CD14-positive monocyte (primary cell): ENCODE data around the gene PLA2G4A. TPM values are rescaled to one million over a fixed set of nuclear protein-coding genes. Genes with fewer than 3 reads are reported as not detected.

ENCODE experiments used
- DNase-seq, 3 donors: peaks; one replicate each; pipeline ENCODE4 v3.0.0-alpha.2; 2011 to 2022
- H2AFZ ChIP-seq: 2 replicates; pipeline ENCODE4 v1.6.0; 2012; ENCODE audit warnings: mild to moderate bottlenecking, low read depth, low read length, inconsistent platforms; ENCODE audit not compliant: insufficient read depth, poor library complexity, severe bottlenecking
- H3K27ac ChIP-seq, 2 donors: 1 replicate in 1 of 2; 2 replicates in 1 of 2; pipeline ENCODE4 v1.5.1; 2012 to 2013; ENCODE audit warnings: low read length in 2 of 2, control low read depth in 1 of 2, inconsistent platforms in 1 of 2, low read depth in 1 of 2, mild to moderate bottlenecking in 1 of 2
- H3K27me3 ChIP-seq, 2 donors: one replicate each; pipeline versions ENCODE4 v1.6.0 to v1.6.1; 2011 to 2013; ENCODE audit warnings: low read length in 2 of 2; ENCODE audit not compliant: control insufficient read depth in 2 of 2, insufficient read depth in 2 of 2
- H3K36me3 ChIP-seq, 2 donors: replicated peaks in 1 of 2; 1 replicate in 1 of 2; 2 replicates in 1 of 2; pipeline versions ENCODE4 v1.5.1 to v1.6.1; 2012 to 2013; ENCODE audit warnings: low read length in 2 of 2, control low read depth in 1 of 2, inconsistent platforms in 1 of 2, mild to moderate bottlenecking in 1 of 2; ENCODE audit not compliant: insufficient read depth in 2 of 2, control insufficient read depth in 1 of 2
- H3K4me1 ChIP-seq, 2 donors: 1 replicate in 1 of 2; 2 replicates in 1 of 2; pipeline versions ENCODE4 v1.5.1 to v1.6.1; 2012 to 2013; ENCODE audit warnings: low read length in 2 of 2, control low read depth in 1 of 2, inconsistent platforms in 1 of 2, mild to moderate bottlenecking in 1 of 2, moderate library complexity in 1 of 2; ENCODE audit not compliant: insufficient read depth in 2 of 2, control insufficient read depth in 1 of 2
- H3K4me2 ChIP-seq: replicated peaks from 2 replicates; pipeline ENCODE3; 2012; ENCODE audit warnings: low read length, moderate library complexity, mild to moderate bottlenecking; ENCODE audit not compliant: poor library complexity, severe bottlenecking; ENCODE audit errors: extremely low read depth
- H3K4me3 ChIP-seq, 3 experiments: fragments of 200-600 bp in 1 of 3; sonication (generic) in 1 of 3; replicated peaks in 1 of 3; 1 replicate in 2 of 3; 2 replicates in 1 of 3; pipeline ENCODE4 v1.5.1; 2011 to 2013; ENCODE audit warnings: low read length in 3 of 3, mild to moderate bottlenecking in 3 of 3, control low read depth in 2 of 3, low read depth in 2 of 3, inconsistent platforms in 1 of 3, moderate library complexity in 1 of 3
- H3K79me2 ChIP-seq: 2 replicates; pipeline ENCODE4 v1.6.0; 2012; ENCODE audit warnings: mild to moderate bottlenecking, control low read depth, inconsistent platforms, low read length, moderate library complexity; ENCODE audit not compliant: insufficient read depth
- H3K9ac ChIP-seq: 2 replicates; pipeline ENCODE4 v1.6.0; 2017; ENCODE audit warnings: low read length, mild to moderate bottlenecking; ENCODE audit not compliant: insufficient read depth, poor library complexity, severe bottlenecking
- H3K9me3 ChIP-seq, 2 donors: replicated peaks in 1 of 2; 1 replicate in 1 of 2; 2 replicates in 1 of 2; pipeline versions ENCODE4 v1.5.1 to v1.6.1; 2012 to 2013; ENCODE audit warnings: low read length in 2 of 2, control low read depth in 1 of 2; ENCODE audit not compliant: control insufficient read depth in 1 of 2, insufficient read depth in 1 of 2
- H4K20me1 ChIP-seq: 2 replicates; pipeline ENCODE4 v1.6.0; 2012; ENCODE audit warnings: mild to moderate bottlenecking, low read length, control low read depth, moderate library complexity; ENCODE audit not compliant: insufficient read depth
- H3K27ac Mint-ChIP-seq, 7 donors: one replicate each; pipeline ENCODE4 v1.8.0; 2020; ENCODE audit warnings: mild to moderate bottlenecking in 7 of 7, mixed read lengths in 7 of 7, moderate library complexity in 6 of 7, inconsistent platforms in 2 of 7
- H3K27me3 Mint-ChIP-seq, 3 donors: one replicate each; pipeline ENCODE4 v1.8.0; 2021 to 2022; ENCODE audit warnings: low read depth in 3 of 3, mild to moderate bottlenecking in 3 of 3, mixed read lengths in 3 of 3, moderate library complexity in 3 of 3, inconsistent platforms in 1 of 3
- H3K36me3 Mint-ChIP-seq, 2 donors: one replicate each; pipeline ENCODE4 v1.8.0; 2020; ENCODE audit warnings: mixed read lengths in 2 of 2, inconsistent platforms in 1 of 2, mild to moderate bottlenecking in 1 of 2
- H3K4me1 Mint-ChIP-seq: one replicate; pipeline ENCODE4 v1.8.0; 2020; ENCODE audit warnings: mild to moderate bottlenecking, mixed read lengths
- H3K4me3 Mint-ChIP-seq, 2 donors: one replicate each; pipeline ENCODE4 v1.8.0; 2020; ENCODE audit warnings: mild to moderate bottlenecking in 2 of 2, mixed read lengths in 2 of 2, moderate library complexity in 1 of 2
- H3K9me3 Mint-ChIP-seq, 7 donors: one replicate each; pipeline ENCODE4 v1.8.0; 2020 to 2022; ENCODE audit warnings: mixed read lengths in 7 of 7, mild to moderate bottlenecking in 6 of 7, moderate library complexity in 6 of 7, inconsistent platforms in 2 of 7
- WGBS: methylation state at CpG from one replicate; pipeline ENCODE4 v1.1.5; 2013; ENCODE audit warnings: missing lambda C conversion rate; ENCODE audit not compliant: insufficient coverage; 5-methylcytosine and 5-hydroxymethylcytosine counted together
- intact Hi-C, 2 donors: fragments of 100-400 bp; cut with micrococcal nuclease; formaldehyde crosslinking; loops; one replicate each; pipeline versions ENCODE4 v1.15.0 to v1.15.1; 2023
- polyA plus RNA-seq, 3 donors: library from polyadenylated mRNA; depleted of rRNA in 1 of 3; unstranded in 2 of 3; stranded (reverse) in 1 of 3; fragments of 300-500 nt in 2 of 3; fragments of >200 nt in 1 of 3; fragmentation: Illumina TruSeq in 2 of 3; gene quantifications; 1 replicate in 2 of 3; 2 replicates in 1 of 3; pipeline ENCODE4 v1.2.3, GENCODE V29; 2012 to 2021
- TF ChIP-seq, protein P1 (sequence below): fragments of 200-600 bp; IDR thresholded peaks from one replicate; pipeline ENCODE4 v1.8.0; 2022; ENCODE audit warnings: antibody characterized with exemption, mild to moderate bottlenecking

Gene PLA2G4A
- polyA plus RNA-seq, 3 donors = 1.4 to 4.5 (median 4.1) TPM

DNA sequence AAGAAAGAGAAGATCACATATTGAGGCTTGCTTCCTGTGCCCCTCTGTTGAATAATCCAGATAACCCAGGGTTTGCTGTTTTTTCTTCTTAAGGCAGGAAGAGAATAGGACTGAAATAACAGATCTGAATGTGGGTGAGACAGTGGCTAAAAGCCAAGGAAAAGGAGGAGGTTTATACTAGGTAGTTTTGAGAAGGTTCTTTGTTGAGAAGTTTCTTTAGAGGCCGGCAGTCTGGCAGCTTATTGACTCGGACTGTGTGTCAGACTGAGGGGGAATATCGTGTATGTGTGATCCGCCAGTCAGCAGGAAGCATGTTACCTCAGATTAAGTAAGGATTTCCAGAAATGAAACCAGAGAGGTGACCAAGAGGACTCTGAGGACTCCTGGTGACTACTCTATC, 119.8 kb downstream of the PLA2G4A start:
- H3K79me2 ChIP-seq = no peaks in the 10 kb centered on the region
- Mint-ChIP-seq H3K9me3 (peaks cover 0 to 5% (median 2%) of the 10 kb centered on the region in 7 donors), H3K36me3 (peaks cover 64 to 78% of the 10 kb centered on the region in 2 donors), H3K27me3 (no peaks in the 10 kb centered on the region), H3K4me3 (no peak overlapping the region), H3K27ac (peak overlapping the region in 5 of 7 donors; percentile 8 to 80 (median 36)), H3K4me1 (no peaks in the 10 kb centered on the region)
- intact Hi-C loops = no loop called here
- no peaks in the 10 kb centered on the region for H4K20me1 ChIP-seq
- no peaks in the 10 kb centered on the region for H3K9me3 ChIP-seq
- no peak overlapping the region for H3K4me3 ChIP-seq
- no peaks in the 10 kb centered on the region for H3K27me3 ChIP-seq
- peak in 1 of 3 donors; percentile 5 for DNase-seq
- no peaks in the 10 kb centered on the region for H3K4me1 ChIP-seq
- WGBS = 51% methylated on average over 4 of the region's 4 CpGs
- no peak overlapping the region for H2AFZ ChIP-seq
- H3K36me3 ChIP-seq = peaks cover 54 to 96% of the 10 kb centered on the region in 2 donors
- no peak overlapping the region for H3K9ac ChIP-seq
- H3K27ac ChIP-seq = no peak overlapping the region
- TF ChIP-seq, protein P1, sequence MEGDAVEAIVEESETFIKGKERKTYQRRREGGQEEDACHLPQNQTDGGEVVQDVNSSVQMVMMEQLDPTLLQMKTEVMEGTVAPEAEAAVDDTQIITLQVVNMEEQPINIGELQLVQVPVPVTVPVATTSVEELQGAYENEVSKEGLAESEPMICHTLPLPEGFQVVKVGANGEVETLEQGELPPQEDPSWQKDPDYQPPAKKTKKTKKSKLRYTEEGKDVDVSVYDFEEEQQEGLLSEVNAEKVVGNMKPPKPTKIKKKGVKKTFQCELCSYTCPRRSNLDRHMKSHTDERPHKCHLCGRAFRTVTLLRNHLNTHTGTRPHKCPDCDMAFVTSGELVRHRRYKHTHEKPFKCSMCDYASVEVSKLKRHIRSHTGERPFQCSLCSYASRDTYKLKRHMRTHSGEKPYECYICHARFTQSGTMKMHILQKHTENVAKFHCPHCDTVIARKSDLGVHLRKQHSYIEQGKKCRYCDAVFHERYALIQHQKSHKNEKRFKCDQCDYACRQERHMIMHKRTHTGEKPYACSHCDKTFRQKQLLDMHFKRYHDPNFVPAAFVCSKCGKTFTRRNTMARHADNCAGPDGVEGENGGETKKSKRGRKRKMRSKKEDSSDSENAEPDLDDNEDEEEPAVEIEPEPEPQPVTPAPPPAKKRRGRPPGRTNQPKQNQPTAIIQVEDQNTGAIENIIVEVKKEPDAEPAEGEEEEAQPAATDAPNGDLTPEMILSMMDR = no peak
- H3K4me2 ChIP-seq = no peak overlapping the region

DNA sequence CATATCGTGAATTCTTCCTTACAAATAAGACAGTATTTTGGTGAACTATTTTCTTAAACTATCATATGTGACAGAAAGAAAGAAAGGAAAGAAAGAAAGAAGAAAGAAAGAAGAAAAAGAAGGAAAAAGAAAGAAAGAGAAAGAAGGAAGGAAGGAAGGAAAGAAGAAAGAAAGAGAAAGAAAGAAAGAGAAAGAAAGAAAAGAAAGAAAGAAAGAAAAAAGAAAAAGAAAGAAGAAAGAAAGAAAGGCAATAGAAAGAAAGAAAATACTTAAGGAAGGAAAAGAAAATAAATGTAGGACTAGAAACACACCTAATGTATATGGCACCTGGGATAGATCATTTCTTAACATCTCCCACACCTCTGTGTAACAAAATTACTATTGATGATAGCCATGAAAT, 120.4 kb downstream of the PLA2G4A start:
- Histone ChIP-seq H3K9ac (no peak overlapping the region), H3K4me2 (no peak overlapping the region), H3K36me3 (peaks cover 53 to 96% of the 10 kb centered on the region in 2 donors), H3K27me3 (no peaks in the 10 kb centered on the region), H3K9me3 (no peaks in the 10 kb centered on the region), H3K4me3 (no peak overlapping the region), H3K4me1 (no peaks in the 10 kb centered on the region), H3K79me2 (no peaks in the 10 kb centered on the region), H2AFZ (no peak overlapping the region), H4K20me1 (no peaks in the 10 kb centered on the region), H3K27ac (no peak overlapping the region)
- Mint-ChIP-seq H3K27me3 (no peaks in the 10 kb centered on the region), H3K4me1 (no peaks in the 10 kb centered on the region), H3K27ac (peak overlapping the region in 1 of 7 donors; percentile 16), H3K4me3 (no peak overlapping the region), H3K36me3 (peaks cover 65 to 76% of the 10 kb centered on the region in 2 donors), H3K9me3 (peaks cover 0 to under 1% (median 0%) of the 10 kb centered on the region in 7 donors)
- TF ChIP-seq, protein P1 = peak; percentile 13
- intact Hi-C loops = no loop called here
- DNase-seq = no peak
- no CpG with 5 or more reads among the region's 1 CpG for WGBS
